Kidney (tissue), 14 donors: ENCODE results near the gene ZNF846. TPM values are rescaled to one million over a fixed set of nuclear protein-coding genes. Genes with fewer than 3 reads are reported as not detected.
"Not testable (repeated sequence)": the region's sequence is repeated elsewhere in the genome, so short reads cannot be mapped to it uniquely, and the experiment has no call there.

Experiments
- DNase-seq, 5 donors: peaks; one replicate each; pipeline ENCODE4 v3.0.0-alpha.2; 2013 to 2020
- FAIRE-seq: peaks from 2 replicates; lab custom pipeline; 2012; peaks lifted over from hg19 to GRCh38; lab: Jason Lieb, UNC
- H3K27ac ChIP-seq, 2 donors: one replicate each; pipeline ENCODE4 v1.7.0; 2013; ENCODE audit warnings: low read depth in 2 of 2, low read length in 2 of 2, inconsistent platforms in 1 of 2
- H3K27me3 ChIP-seq: one replicate; pipeline ENCODE4 v1.7.1; 2013; ENCODE audit warnings: low read length, inconsistent platforms; ENCODE audit not compliant: control insufficient read depth, insufficient read depth
- H3K36me3 ChIP-seq, 3 donors: one replicate each; pipeline versions ENCODE4 v1.7.0 to v1.7.1; 2013; ENCODE audit warnings: low read length in 3 of 3, control low read depth in 1 of 3, inconsistent platforms in 1 of 3; ENCODE audit not compliant: insufficient read depth in 3 of 3, control insufficient read depth in 2 of 3
- H3K4me1 ChIP-seq, 3 donors: one replicate each; pipeline versions ENCODE4 v1.7.0 to v1.7.1; 2013; ENCODE audit warnings: low read length in 3 of 3, inconsistent platforms in 1 of 3, low read depth in 1 of 3; ENCODE audit not compliant: control insufficient read depth in 2 of 3, insufficient read depth in 2 of 3
- H3K4me3 ChIP-seq, 3 donors: one replicate each; pipeline versions ENCODE4 v1.7.0 to v1.8.1; 2013; ENCODE audit warnings: low read length in 3 of 3, control low read depth in 1 of 3, inconsistent platforms in 1 of 3
- H3K9ac ChIP-seq, 3 donors: one replicate each; pipeline versions ENCODE4 v1.7.0 to v1.7.1; 2013; ENCODE audit warnings: low read length in 3 of 3, control low read depth in 1 of 3, inconsistent platforms in 1 of 3
- H3K9me3 ChIP-seq, 3 donors: one replicate each; pipeline versions ENCODE4 v1.7.0 to v1.7.1; 2013; ENCODE audit warnings: low read length in 3 of 3, control low read depth in 1 of 3, inconsistent platforms in 1 of 3; ENCODE audit not compliant: control insufficient read depth in 2 of 3, insufficient read depth in 1 of 3
- CTCF ChIP-seq: IDR thresholded peaks from 3 replicates; pipeline ENCODE4 v1.5.1; 2012; ENCODE audit warnings: mild to moderate bottlenecking, moderate library complexity, borderline replicate concordance; ENCODE audit not compliant: insufficient read depth; ENCODE audit errors: extremely low read depth
- intact Hi-C: fragments of 100-400 bp; cut with DNase I; formaldehyde crosslinking; loops from one replicate; pipeline ENCODE4 v1.11.1; 2022
- polyA plus RNA-seq: library from polyadenylated mRNA; stranded (reverse); fragments of 350-450 nt; fragmentation: Illumina TruSeq; extraction: RNeasy Lipid Tissue Mini Kit (QIAGEN cat#74804); gene quantifications from one replicate; pipeline ENCODE4 v1.2.3, GENCODE V29; 2014; ENCODE audit warnings: low read depth, low replicate concordance; ENCODE audit not compliant: insufficient read depth
- total RNA-seq: library from RNA; stranded (reverse); fragmentation: NEBNext Ultra II Directional; extraction: Animal tissue kit (Norgen Biotek cat#: 25700); gene quantifications from one replicate; pipeline ENCODE4 v1.2.1, GENCODE V29; 2021
- donor health status: control.
- donor health status: control.
- donor health status: control.
- donor health status: control.
- donor health status: control.
- donor health status: DM: yes; HTN: yes; CAD: no.
- donor health status: Normal renal cell carcinoma (clear cell type).

ZNF846 gene
- total and polyA plus RNA-seq, 2 donors from 2014 or later: 5.8 to 17.7 TPM

DNA sequence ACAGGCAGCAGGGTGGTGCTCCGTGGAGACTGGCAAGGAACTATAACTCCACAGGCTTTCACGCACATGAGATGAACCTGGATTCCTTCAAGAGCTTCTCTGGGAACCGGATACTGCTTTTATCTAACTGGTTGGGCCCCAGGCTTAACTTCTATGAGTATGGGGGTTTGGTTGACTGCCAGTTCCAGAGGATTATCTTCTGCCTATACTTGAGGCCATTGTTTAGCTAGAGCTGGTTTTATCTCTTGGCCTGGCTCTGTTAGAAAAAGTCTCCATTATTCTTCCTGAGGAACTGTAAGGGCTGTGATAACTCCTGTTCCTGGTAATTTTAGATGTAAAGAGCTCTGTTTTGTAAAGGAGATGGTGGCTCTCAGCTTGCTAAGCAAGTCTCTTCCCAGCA, 40.9 kb downstream of the ZNF846 start:
- no peaks in the 10 kb centered on the region for H3K4me1 ChIP-seq
- H3K9me3 ChIP-seq: peaks cover 0 to 9% (median 2%) of the 10 kb centered on the region in 3 donors
- H3K27me3 ChIP-seq: no peaks in the 10 kb centered on the region
- intact Hi-C loops: no loop called here
- FAIRE-seq (no peak), DNase-seq (no peak)
- TF ChIP-seq CTCF: no peak
- H3K36me3 ChIP-seq: no peaks in the 10 kb centered on the region
- no peak overlapping the region for H3K9ac ChIP-seq
- H3K4me3 ChIP-seq: no peak overlapping the region
- H3K27ac ChIP-seq: no peak overlapping the region

DNA sequence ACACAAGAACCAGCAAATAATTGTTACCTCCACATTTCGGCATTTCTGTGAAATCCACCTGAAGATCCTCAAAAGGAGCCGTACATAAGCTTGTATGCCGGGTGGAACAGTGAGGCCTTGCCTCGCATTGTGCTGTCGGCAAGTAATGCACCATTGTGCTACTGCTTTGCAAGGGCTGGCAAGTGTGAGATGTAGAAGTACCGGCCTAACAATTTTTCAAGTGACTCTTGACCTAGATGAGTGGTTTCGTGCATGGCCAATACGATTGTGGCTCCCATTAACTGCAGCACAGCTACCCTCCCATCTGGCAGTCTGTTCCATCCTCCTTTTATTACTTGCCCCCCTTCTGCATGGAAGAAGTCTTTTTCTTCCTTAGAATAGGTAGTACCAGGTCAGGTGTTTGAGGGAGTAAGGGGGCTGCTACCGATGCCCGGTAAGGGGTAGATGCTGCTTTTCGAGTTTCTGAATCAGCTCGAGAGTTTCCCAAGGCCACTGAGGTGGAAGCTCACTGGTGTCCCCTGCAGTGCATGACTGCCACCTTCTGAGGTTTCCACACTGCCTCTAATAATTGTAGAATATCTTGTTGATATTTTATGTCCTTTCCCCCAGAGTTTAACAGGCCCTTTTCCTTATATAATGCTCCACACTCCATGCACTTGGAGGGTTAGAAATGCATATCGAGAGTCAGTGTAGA, 42.9 kb downstream of the ZNF846 start:
- H3K9ac ChIP-seq, intact Hi-C loops, H3K4me1 ChIP-seq, H3K9me3 ChIP-seq, FAIRE-seq, H3K36me3 ChIP-seq, H3K27ac ChIP-seq, DNase-seq, H3K4me3 ChIP-seq, H3K27me3 ChIP-seq: not testable (repeated sequence)

DNA sequence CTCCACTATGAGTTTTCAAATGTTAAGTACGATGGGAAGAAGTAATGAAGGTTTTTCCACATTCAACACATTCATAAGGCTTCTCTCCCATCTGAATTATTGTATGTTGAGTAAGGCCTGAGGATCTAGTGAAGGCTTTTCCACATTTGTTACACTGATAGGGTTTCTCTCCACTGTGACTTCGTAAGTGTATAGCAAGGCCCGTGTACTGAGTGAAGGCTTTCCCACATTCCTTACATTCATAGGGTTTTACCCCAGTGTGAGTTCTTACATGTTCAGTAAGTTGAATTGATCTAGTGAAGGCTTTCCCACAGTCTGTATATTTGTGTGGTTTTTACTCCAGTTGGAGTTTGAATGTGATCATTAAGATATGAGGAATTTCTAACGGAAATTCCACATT, 44.4 kb downstream of the ZNF846 start:
- no peak overlapping the region for H3K4me3 ChIP-seq
- FAIRE-seq (no peak), DNase-seq (no peak)
- H3K4me1 ChIP-seq: no peaks in the 10 kb centered on the region
- TF ChIP-seq CTCF: no peak
- no peak overlapping the region for H3K9ac ChIP-seq
- no peaks in the 10 kb centered on the region for H3K36me3 ChIP-seq
- intact Hi-C loops: no loop called here
- no peaks in the 10 kb centered on the region for H3K27me3 ChIP-seq
- H3K27ac ChIP-seq: no peak overlapping the region
- peaks cover 0 to 9% (median 2%) of the 10 kb centered on the region in 3 donors for H3K9me3 ChIP-seq

GRCh38 chr19:9721861-9722260, 46.7 kb downstream of the ZNF846 start:
- intact Hi-C loops: no loop called here
- FAIRE-seq (no peak), DNase-seq (no peak)
- H3K9me3 ChIP-seq: peaks cover 0 to 9% (median 2%) of the 10 kb centered on the region in 3 donors
- no peaks in the 10 kb centered on the region for H3K4me1 ChIP-seq
- no peak overlapping the region for H3K27ac ChIP-seq
- H3K27me3 ChIP-seq: no peaks in the 10 kb centered on the region
- no peak overlapping the region for H3K9ac ChIP-seq
- H3K4me3 ChIP-seq: no peak overlapping the region
- no peaks in the 10 kb centered on the region for H3K36me3 ChIP-seq
- TF ChIP-seq CTCF: no peak
